ENCODE measurements around the gene KRT76.

KRT76 gene

DNA sequence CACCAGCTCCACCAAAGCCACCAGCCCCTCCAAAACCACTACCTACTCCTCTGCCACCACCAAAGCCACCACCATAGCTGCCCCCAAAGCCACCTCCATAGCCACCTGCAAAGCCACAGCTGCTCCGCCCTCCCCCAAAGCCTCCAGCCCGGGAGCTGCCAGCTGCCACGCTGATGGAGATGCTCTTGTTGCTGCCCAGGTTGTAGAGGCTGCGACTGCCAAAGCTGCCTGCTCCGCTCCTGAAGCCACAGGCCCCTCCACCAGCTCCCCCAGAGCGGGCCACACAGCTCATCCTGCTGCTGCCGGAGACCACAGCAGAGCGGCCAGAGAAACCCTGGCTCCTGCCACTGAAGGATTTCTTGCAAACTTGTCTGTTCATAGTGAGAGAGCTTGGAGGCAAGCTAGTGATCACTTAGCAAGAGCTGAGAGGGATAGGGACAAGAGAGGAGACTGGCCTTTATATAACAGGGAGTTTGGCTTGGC lies at the start of gene KRT76:
TSS of gene KRT76 (minus strand) at position 433 of the 483 bp plus-strand sequence. CDS start at position 379, 54 bp downstream.
- DNase-seq = no peak

DNA sequence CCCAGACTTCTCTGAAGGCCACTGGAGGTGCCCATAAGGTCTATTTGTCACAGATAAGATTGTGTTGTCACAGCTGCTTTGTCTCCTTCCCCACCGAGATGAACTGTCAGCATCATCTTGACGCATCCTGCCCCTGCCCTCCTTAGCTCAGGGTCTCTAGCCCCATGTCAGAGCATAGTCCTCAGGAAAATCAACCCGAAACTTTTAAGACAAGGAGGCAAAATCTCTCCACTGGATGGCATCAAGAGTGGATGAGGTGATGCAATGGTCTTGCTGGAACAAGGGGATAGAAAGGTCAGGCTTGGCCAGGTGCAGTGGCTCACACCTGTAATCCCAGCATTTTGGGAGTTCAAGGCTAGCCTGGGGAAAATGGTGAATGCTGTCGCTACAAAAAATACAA lies 48.8 kb upstream of the KRT76 start:
- DNase-seq = no peak

DNA sequence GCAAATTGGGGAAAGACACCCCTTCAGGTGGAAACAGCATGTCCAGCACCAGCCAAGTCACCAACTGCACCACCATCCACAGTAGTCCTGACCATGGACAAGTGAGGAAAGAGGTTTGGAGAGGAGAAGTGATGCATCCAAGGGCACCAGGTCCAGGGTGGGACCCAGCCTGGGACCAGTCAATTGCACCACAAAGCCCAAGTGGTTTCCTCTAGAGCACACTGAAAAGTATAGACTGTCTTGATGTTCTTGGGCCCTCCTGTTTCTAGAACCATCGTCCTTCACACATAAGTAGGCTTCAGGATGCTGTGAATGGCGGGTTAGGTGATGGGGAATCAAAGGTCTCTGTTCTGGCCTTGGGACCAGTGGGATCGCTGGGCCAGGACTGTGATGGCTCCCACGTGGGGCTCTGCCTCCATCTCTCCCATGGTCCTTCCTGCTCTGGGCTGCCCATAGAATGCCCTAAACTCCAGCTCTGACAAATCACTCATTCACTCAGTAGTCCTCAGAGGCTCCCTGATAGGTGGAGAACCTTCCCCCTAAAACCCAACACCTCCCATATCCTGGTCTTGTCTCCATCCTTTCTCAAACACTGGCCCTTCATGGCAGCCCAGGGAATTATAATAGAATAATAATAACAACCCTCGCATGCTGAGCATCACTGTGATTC lies 47.7 kb upstream of the KRT76 start:
- DNase-seq = no peak

DNA sequence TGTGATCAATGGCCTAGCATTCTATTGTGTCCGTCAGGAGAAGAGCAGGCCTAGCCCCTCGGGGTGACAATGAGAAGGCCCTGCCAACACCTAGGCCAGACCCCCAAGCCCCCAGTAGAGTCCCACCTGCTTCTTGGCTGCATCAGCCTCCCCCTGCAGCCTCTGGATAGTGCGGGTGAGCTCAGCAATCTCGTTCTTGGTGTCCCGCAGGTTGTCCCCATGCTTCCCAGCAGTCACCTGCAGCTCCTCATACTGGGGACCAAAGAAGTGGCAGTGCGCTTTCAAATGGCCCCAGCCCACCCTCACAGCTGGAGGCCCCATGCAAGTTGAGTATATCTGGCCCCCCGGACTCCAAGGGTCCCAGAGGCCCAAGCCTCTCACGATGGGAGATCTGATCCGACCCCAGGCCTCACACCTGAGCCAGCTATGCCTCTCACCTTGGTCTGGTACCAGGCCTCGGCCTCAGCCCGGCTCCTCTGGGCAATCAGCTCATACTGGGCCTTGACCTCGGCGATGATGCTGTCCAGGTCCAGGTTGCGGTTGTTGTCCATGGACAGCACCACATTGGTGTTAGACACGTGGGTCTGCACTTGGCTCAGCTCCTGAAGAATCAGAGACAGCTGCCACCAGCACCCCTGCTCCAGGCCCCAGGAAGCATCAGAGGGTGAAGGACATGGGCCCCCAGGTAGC lies 46.8 kb upstream of the KRT76 start:
- no peak for DNase-seq

DNA sequence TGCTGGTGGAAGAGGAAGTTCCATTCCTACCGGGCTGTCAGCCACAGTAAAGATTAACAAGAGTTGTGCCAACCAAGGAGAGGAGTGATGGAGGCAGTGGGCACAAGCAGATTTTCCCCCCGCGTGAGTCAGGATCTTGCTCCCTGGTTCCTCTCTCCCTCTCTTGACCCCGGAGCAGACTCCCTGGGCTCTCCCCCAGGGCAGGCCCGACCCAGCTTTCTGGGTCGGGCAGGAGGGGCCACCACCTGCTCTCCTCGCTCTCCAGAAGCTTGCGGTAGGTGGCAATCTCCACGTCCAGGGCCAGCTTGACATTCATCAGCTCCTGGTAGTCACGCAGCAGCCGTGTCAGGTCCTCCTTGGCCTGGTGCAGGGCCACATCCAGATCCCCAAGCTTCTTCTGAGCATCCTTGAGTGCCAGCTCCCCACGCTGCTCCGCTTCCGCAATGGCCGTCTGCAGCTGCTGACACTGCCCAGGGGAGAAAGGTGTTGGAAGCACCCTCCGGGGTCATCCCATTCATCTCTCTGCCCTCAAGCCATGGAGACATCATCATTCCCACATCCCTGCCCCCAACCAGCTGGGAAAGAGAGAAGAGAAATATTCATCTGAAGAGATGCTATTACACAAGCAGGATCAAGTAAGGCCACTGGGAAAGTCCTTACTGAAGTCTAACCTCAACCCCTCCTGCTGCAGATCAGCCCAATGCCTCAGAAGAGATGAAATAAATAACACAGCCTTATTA lies 45.8 kb upstream of the KRT76 start:
- DNase-seq = no peak

DNA sequence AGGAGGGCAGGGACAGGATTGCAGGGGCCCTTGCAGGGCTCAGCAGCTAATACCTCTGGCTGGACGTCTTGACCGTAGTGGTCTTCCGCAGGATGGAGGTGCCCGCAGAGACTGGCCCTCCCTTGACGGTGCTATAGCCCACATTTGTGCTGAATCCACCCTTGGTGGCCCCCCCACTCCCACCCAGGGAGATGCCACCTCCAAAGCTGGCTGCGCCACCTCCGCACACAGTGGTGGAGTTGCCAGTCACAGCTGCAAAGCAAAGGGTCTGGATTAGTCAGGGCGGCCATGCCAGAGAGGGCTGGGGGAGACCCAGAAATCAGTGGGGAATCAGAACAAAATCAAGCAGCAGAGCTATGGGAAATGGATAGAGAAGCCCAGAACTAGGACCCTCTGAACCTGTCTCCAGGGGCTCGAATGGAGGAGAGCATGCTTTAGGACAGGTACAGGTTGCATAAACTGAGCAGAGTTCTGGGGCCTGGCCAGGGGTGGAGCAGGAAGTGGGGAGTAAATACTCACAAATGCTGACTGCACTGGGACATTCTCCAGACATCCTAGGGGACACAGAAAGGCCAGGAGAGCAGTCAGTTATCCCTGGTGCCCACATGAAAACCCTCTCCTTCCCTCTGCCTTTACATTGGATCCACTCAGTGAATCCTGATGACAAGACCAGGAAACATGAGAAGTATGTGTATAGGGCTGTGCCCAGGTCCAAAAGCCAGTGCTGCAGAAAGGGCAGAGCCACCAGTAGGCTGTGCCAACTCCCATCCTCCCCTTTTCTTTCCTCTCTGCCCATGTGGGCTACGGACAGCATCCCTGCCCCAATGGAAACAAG lies 44.9 kb upstream of the KRT76 start:
- DNase-seq = no peak

DNA sequence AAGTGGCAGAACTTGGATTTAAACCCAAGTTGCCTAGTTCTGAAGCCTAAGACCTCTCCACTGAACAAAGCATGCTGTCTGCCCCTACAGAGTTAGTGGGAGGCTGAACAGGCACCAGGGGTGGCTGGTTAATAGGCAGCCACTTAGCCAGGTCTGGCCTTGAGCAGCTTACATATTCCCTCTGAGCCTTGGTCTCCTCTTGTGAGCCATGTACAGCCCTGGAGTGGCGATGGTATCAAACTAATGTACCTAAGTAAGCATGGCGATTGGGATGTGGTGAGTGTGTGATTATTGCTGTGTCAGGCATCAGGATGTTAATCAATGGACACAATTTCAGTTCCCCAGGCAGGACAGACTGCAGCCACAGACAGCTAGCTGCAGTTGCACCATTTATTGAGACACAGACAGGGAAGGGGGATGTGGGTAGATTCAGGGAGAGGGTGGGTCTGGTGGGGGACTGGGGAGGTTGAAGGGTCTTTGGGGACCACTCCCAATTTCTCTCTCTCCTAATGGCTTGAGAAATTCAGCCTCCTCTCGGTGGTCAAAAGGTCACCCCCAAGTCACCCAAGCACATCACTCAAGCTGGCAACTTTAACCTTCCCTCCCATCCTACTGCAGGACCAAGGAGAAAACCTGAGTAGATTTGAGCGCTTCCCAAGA lies 44.1 kb upstream of the KRT76 start:
- DNase-seq = no peak

DNA sequence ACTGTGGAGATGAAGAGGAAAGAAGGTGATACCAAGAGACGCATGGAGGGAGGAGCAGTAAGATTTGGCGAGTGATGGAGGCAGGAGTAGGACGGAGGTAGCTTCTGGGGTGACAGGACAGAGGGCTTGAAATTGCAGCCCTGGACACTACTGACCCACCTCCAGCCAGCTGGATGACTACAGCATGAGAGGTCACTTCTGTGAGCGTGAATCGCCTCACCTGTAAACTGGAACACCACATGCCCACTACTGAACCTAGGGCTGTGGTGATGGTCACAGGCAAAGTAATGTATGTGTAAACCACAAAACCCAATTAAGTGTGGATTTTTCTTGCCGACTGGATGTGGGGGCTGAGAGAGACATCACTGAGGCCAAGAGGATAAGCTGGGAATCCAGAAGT lies 43.4 kb upstream of the KRT76 start:
- no peak for DNase-seq

DNA sequence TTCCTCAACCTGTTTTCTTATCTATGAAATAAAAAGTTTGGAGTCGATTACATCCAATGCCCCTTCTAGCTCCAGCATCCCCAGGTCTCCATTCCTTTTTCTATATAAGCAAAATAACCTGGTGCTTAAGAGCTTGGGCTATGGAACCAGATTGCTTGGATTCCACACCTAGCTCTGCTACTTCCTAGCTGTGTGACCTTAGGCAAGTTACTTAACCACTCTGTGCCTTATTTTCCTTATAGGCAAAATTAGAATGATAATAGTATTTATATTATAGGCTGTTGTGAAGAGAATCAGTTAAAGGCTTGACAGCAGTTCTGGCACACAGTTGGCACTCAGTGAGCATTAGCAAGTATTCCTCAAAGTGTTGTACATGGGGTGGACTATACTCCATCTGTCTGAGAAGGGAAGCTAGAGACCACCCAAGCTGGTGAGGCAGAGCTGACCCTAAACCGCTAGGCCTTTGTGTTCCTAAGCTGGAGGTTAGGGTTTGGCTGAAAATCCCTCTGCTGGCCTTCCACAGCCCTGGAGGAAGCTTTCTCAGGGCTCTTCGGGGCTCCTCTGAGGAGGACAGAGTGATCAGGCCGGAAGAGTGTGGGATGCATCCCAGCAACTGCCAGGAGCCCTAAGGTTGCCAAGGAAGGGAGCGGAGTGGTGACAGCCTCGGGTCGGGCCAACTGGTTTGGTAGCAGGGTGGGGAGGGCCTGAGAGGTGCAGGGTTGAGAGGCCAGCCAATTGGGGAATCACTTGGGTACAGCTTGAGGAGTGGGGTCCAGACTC lies 42.8 kb upstream of the KRT76 start:
- DNase-seq = no peak

DNA sequence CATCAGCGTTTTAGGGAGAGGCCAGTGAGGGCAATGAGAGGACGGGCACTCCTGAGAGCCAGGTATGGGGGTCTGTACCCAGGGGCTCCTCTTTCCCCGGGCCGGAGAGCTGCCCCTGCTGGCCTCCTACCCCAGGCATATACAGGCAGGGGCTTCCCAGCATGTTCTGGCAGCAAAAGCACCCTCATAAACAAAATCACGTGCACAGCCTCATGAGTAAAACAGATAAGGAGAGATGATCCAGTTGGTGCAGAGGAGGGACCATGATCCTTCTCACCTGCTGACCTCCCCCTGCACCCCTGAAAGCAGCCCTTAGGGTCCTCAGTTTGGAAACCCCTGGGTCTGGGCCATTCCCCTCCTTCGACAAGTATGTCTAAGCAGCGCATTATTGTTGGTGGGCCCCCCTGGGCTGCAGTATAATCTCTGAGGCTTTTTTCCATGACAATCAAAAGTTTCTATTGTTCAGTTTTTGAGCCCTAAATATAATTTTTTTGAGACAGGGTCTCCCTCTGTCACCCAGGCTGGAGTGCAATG lies 41.8 kb upstream of the KRT76 start:
- DNase-seq = no peak

DNA sequence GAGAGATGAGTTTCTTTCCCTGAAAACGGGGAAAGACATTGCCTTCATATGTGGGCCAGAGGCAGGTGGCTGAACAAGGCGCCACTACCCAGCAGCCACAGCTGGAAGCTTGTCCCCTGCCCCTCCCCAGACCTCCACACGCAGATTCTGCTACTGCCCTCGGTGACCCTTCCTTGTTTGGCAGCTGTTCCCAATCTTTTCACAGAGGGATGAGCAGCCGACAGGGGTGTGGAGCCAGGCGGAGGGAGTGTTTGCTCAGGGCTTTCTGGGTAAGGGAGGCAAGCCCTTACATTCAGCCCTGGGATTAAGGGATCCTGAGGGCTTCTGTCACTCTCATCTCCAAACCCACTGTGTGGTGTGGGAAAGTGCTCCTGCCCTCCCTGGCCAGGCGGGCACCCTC lies 41.2 kb upstream of the KRT76 start:
- DNase-seq = no peak

DNA sequence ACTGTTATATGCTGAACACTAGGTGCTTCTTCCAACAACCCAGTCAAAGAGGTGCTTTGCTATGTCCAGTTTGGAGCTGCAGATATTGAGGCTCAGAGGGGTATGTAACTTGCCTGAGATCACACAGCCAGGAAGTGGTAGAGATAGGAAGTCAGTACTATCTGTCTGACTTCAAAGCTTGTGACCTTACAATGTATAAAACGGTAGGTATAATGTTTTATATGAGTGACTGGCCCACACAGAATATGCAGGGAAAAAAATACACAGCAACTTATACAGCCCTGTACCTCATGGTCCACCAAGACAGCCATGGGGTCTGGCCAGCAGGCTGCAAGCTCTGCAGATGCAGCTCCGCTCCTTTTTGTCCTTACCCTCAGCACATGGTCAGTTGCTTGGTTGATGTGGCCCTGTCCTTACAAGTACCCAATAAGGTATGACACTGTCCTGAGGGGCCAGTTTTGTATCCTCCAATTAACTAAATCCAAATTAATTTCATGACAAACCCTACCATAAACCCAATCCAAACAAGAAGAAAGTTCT lies 40.6 kb upstream of the KRT76 start:
- no peak for DNase-seq

DNA sequence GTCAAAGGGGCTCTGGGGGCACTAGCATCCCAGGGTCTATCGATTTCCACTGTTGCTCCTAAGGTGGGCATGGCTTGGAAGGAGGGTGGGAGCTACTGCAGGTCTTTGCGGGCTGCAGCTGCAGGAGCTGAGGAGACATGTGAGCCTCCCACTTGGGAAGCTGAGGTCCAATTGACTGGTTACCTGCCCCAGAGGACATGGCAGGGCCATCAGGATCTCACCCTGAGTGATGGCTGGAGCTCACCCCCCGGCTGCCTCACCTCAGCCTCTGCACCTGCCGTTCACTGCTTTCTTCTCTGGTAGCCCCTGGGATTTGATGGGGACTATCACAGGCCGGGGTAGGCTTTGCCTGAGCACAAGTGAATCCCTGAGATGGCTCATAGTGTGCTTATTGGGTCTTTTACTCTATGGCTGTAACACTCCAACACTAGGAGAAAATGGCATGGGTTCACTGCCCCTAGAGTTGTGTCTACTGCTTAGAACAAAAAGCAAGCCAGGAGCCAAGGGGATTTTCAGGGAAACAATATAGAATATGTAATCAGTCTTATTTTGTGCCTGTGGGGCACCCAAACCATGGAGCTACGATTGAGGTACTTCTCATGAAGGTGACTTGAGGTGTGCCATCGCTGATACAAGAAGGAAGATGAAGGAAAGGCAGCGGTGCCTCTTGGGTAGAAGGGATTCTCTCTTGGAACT lies 40.0 kb upstream of the KRT76 start:
- no peak for DNase-seq

DNA sequence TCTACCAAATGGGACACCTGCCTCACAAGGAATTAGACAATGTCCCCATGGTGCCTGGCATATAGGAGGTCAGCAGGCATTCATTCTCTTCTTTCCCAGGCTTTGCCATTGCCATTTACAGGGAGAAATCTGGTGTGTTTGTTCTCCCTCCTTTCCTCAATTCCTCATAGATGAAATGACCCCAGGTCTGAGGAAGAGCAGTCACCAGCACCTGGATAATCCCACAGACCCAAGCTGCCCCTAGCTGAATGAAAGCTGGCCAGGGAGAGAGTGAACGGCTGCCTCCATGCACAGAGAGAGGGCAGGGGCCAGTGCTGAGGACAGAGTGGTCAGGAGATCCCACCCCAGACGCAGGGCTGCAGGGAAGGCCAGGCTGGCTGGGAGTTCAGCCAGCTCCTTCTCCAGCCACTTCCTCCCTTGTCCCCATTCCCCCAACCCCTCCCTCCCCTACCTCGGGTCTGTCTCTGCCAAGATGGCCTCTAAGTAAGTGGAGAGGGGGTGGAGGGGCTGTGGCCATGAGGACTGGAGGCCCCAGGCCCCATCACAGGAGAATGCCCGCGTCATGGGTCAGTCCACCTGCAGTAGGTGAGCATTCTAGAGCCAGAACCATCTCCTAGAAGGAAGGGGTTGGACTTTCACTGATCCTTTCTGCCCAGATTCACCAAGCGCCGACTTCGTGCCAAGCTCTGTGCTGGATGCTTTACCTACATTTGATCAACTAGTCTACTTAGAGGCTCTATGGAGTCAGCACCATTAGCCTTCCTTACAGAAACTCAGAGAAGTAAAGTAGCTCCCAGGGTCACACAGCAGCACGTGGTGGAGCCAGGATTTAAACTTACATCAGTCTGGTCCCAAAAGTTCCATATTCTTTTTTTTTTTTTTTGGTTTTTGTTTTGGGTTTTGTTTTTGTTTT lies 38.8 kb upstream of the KRT76 start:
- no peak for DNase-seq

DNA sequence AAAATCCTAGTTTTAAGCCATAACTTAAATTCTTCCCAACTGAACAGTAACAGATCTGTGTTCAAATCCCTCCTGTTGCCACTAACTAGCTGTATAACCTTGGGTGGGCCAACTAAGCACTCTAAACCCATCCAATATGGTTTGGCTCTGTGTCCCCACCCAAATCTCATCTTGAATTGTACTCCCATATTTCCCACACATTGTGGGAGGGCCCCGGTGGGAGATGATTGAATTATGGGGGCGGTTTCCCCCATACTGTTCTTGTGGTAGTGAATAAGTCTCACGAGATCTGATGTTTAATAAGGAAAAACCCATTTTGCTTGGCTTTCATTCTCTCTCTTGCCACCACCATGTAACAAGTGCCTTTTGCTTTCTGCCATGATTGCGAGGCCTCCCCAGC lies 38.0 kb upstream of the KRT76 start:
- DNase-seq = no peak

DNA sequence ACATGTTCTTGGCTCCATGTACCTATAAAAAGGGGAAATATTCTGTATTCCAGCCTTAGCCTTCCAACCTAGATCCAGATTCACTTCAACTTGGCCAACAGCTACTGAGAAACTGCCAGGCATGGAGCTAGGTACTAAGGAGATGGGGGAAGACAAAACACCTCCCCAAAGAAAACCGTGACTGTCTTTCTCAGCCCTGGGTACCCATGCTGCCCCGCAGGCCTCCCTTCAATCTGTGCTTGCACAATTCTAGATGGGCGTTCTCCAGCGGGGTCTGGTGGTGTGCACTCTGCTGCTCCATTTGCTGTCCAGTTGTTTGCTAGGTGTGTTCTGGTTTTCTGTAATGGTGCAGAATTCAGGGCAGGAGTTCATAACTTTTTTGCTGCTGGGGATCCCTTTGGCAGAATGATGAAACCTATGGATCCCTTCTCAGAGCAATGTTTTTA lies 37.6 kb upstream of the KRT76 start:
- DNase-seq = no peak

DNA sequence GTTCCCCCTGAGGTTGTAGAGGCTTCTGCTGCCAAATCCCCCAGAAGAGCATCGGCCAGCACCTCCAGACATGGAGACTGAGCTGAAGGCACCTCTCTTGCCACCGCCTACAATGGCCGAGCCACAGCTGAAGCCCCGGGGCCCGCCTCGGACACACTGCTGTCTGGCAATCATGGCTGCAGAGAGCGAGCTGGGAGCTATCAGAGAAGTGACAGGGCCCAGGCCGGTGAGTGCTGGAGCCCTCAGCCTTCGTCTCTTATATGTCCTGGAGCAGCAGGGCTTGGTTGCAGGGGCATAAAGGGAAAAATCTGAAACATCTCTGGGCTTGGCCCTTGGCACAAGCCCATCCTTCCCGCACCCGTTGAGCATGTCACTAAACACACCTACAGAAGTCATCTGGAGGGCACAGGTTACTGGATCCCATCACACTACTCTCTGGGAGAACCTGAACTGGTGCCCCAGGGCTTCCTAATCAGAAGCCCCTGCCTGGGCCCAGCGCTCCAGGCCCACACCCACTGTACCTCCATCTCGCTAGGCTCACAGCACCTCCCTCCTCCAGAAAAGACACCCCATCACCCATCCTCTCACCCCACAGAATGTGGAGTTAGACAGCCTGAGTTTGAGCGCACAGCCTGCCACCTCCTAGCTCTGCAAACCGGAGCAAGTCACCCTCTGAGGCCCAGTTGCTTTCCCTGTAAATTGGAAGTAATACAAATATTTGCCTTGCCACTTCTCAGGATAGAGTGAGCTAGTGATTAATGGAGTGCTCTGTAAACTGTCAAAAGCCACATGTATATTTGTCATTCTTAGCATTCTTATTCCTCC lies 37.0 kb upstream of the KRT76 start, which contains the start of gene KRT4:
TSS of gene KRT4 (minus strand) at position 232 of the 825 bp plus-strand sequence. CDS start at position 174, 58 bp downstream.
- no peak for DNase-seq

DNA sequence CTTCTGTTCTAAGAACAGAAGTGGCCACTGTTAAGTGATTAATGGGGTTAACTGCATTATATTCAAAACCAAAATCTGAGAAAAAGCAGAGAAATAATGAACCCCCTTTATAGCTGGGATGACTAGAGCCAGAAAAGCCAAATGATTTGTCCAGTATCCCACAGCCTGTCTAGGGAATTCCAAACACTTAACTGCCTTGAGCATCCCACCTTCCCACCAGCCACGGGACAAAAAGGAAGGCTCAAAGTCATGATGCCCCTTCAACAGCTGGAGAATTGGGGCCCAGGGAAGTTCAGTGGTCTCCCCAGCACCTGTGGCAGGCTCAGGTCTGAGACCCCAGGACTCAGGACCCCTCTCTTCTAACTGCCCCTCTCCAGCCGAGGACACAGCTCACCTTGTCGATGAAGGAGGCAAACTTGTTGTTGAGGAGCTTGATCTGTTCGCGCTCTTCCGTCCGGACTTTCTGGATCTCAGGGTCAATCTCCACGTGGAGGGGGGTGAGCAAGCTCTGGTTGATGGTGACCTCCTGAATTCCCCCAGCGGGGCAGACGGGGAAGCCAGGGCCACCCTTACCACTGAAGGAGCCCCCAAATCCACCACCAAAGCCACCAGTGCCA lies 36.2 kb upstream of the KRT76 start:
- no peak for DNase-seq

All from NCI-H1105 treated with DMSO at 0.1 percent for 48 hours (cell line).